GM18868 (cell line): Measurements from ENCODE around the gene KLF17.

Experiments used
- ATAC-seq: cut with Tn5 transposase; IDR thresholded peaks from one replicate; pipeline ENCODE4 v1.9.1; 2021; ENCODE audit warnings: mild to moderate bottlenecking, moderate library complexity; ENCODE audit not compliant: unreplicated experiment

Gene KLF17

GRCh38 chr1:44118682-44119081, at the start of gene KLF17:
KLF17 (plus strand) TSS chr1:44118821; CDS start chr1:44118908, 87 bp downstream.
- no peak for ATAC-seq

- ATAC-seq = no peak
These were observed 47.2 kb upstream of the KLF17 start for GRCh38 chr1:44071461-44071860.

GRCh38 chr1:44072204-44072603, 46.4 kb upstream of the KLF17 start:
- no peak for ATAC-seq

- ATAC-seq = no peak
These were observed 45.8 kb upstream of the KLF17 start for GRCh38 chr1:44072821-44073220.

- no peak for ATAC-seq
These were observed 45.1 kb upstream of the KLF17 start for GRCh38 chr1:44073528-44073927.

- ATAC-seq = no peak
These were observed 44.2 kb upstream of the KLF17 start for GRCh38 chr1:44074415-44074814.

GRCh38 chr1:44076066-44076465, 42.6 kb upstream of the KLF17 start:
- no peak for ATAC-seq

- ATAC-seq = no peak
These were observed 41.2 kb upstream of the KLF17 start for GRCh38 chr1:44077421-44077820.

- no peak for ATAC-seq
These were observed 40.5 kb upstream of the KLF17 start for GRCh38 chr1:44078104-44078503.

- no peak for ATAC-seq
These were observed 39.1 kb upstream of the KLF17 start for GRCh38 chr1:44079566-44079965.

GRCh38 chr1:44084998-44085675, 33.5 kb upstream of the KLF17 start:
- ATAC-seq = no peak

- no peak for ATAC-seq
These were observed 31.7 kb upstream of the KLF17 start for GRCh38 chr1:44086692-44087474.

- no peak for ATAC-seq
These were observed 29.1 kb upstream of the KLF17 start for GRCh38 chr1:44089371-44090048.

GRCh38 chr1:44090429-44091252, 28.0 kb upstream of the KLF17 start:
- ATAC-seq = no peak

- ATAC-seq = no peak
These were observed 24.6 kb upstream of the KLF17 start for GRCh38 chr1:44094047-44094446.

GRCh38 chr1:44100183-44100868, 18.3 kb upstream of the KLF17 start:
- ATAC-seq = no peak

GRCh38 chr1:44101328-44101727, 17.3 kb upstream of the KLF17 start:
- no peak for ATAC-seq

GRCh38 chr1:44103270-44104131, 15.1 kb upstream of the KLF17 start:
- ATAC-seq = no peak

GRCh38 chr1:44105810-44106209, 12.8 kb upstream of the KLF17 start:
- no peak for ATAC-seq
